B cell (primary cell): Measurements from ENCODE around the gene TRIO. TPM values are rescaled to one million over a fixed set of nuclear protein-coding genes. Genes with fewer than 3 reads are reported as not detected.

Experiments used
- ATAC-seq: fragments of 200-7000 bp; cut with Tn5 transposase; one replicate; pipeline ENCODE4 v1.10.0; 2021; ENCODE audit warnings: low read depth, mild to moderate bottlenecking, moderate number of reproducible peaks, moderate library complexity
- CTCF ChIA-PET: fragments of 350-600 bp; sonication (Branson Sonifier 250); formaldehyde crosslinking; loops from one replicate; lab custom pipeline; 2021; ENCODE audit warnings: antibody characterized with exemption, inconsistent platforms; lab: Charles Lee
- POLR2A ChIA-PET: fragments of 350-600 bp; sonication (Branson Sonifier 250); formaldehyde crosslinking; loops from one replicate; lab custom pipeline; 2021; ENCODE audit warnings: antibody characterized with exemption; lab: Charles Lee
- DNase-seq: peaks from one replicate; pipeline ENCODE4 v3.0.0; 2013
- H2AFZ ChIP-seq: 2 replicates; pipeline ENCODE4 v1.6.1; 2012; ENCODE audit warnings: mild to moderate bottlenecking, low read depth, low read length; ENCODE audit not compliant: insufficient read depth, poor library complexity, severe bottlenecking
- H3K27ac ChIP-seq, 2 donors: 1 replicate in 1 of 2; 2 replicates in 1 of 2; pipeline ENCODE4 v1.5.1; 2012 to 2013; ENCODE audit warnings: low read length in 2 of 2, mild to moderate bottlenecking in 2 of 2, moderate library complexity in 1 of 2
- H3K27me3 ChIP-seq, 4 experiments: fragments of 200-600 bp in 1 of 4; sonication (generic) in 1 of 4; replicated peaks in 1 of 4; 1 replicate in 2 of 4; 2 replicates in 2 of 4; pipeline versions ENCODE4 v1.6.1 to v1.7.0; 2013 to 2016; ENCODE audit warnings: low read length in 3 of 4, mild to moderate bottlenecking in 2 of 4, mixed read lengths in 1 of 4, moderate library complexity in 1 of 4; ENCODE audit not compliant: insufficient read depth in 4 of 4, control insufficient read depth in 3 of 4; ENCODE audit errors: control extremely low read depth in 1 of 4
- H3K36me3 ChIP-seq, 2 experiments: replicated peaks in 1 of 2; 1 replicate in 1 of 2; 2 replicates in 1 of 2; pipeline versions ENCODE4 v1.6.1 to v1.7.1; 2013; ENCODE audit warnings: low read length in 1 of 2; ENCODE audit not compliant: insufficient read depth in 2 of 2, control insufficient read depth in 1 of 2; ENCODE audit errors: control extremely low read depth in 1 of 2, extremely low read depth in 1 of 2
- H3K4me1 ChIP-seq, 2 donors: fragments of 200-600 bp in 1 of 2; sonication (generic) in 1 of 2; 1 replicate in 1 of 2; 2 replicates in 1 of 2; pipeline versions ENCODE4 v1.5.1 to v1.6.1; 2013 to 2017; ENCODE audit warnings: low read length in 2 of 2; ENCODE audit not compliant: control insufficient read depth in 2 of 2, insufficient read depth in 2 of 2
- H3K4me2 ChIP-seq: replicated peaks from 2 replicates; pipeline ENCODE3; 2012; ENCODE audit warnings: mild to moderate bottlenecking, low read depth, low read length; ENCODE audit not compliant: poor library complexity, severe bottlenecking
- H3K4me3 ChIP-seq, 5 experiments: fragments of 200-600 bp in 1 of 5; sonication (generic) in 1 of 5; 1 replicate in 3 of 5; 2 replicates in 2 of 5; pipeline versions ENCODE4 v1.5.1 to v1.7.0; 2011 to 2016; ENCODE audit warnings: low read length in 4 of 5, mild to moderate bottlenecking in 4 of 5, low read depth in 2 of 5, control low read depth in 1 of 5, moderate library complexity in 1 of 5; ENCODE audit not compliant: insufficient read depth in 1 of 5; ENCODE audit errors: control extremely low read depth in 1 of 5, extremely low read depth in 1 of 5
- H3K79me2 ChIP-seq: fragments of 200-600 bp; sonication (generic); one replicate; pipeline ENCODE4 v1.6.0; 2016; ENCODE audit warnings: low read length; ENCODE audit not compliant: control insufficient read depth, insufficient read depth
- H3K9ac ChIP-seq: fragments of 200-600 bp; sonication (generic); 2 replicates; pipeline ENCODE4 v1.6.1; 2017; ENCODE audit warnings: mild to moderate bottlenecking, low read length, moderate library complexity
- H3K9me3 ChIP-seq, 3 donors: one replicate each; pipeline versions ENCODE4 v1.6.1 to v1.7.1; 2013; ENCODE audit warnings: low read length in 2 of 3; ENCODE audit not compliant: control insufficient read depth in 2 of 3, insufficient read depth in 1 of 3; ENCODE audit errors: control extremely low read depth in 1 of 3
- H4K20me1 ChIP-seq: 2 replicates; pipeline ENCODE4 v1.6.0; 2012; ENCODE audit warnings: mild to moderate bottlenecking, low read length; ENCODE audit not compliant: insufficient read depth, control insufficient read depth, poor library complexity, severe bottlenecking
- H3K27ac Mint-ChIP-seq: one replicate; pipeline ENCODE4 v1.8.0; 2021; ENCODE audit warnings: mixed read lengths
- H3K27me3 Mint-ChIP-seq: one replicate; pipeline ENCODE4 v1.8.0; 2021; ENCODE audit warnings: mixed read lengths
- H3K4me1 Mint-ChIP-seq: one replicate; pipeline ENCODE4 v1.8.0; 2021; ENCODE audit warnings: mixed read lengths
- H3K4me3 Mint-ChIP-seq: one replicate; pipeline ENCODE4 v1.8.0; 2021; ENCODE audit warnings: mixed read lengths
- H3K9me3 Mint-ChIP-seq: one replicate; pipeline ENCODE4 v1.8.0; 2022; ENCODE audit warnings: mixed read lengths; ENCODE audit not compliant: insufficient read depth
- EZH2 ChIP-seq: IDR thresholded peaks from 2 replicates; pipeline ENCODE4 v1.6.1; 2012; ENCODE audit warnings: borderline replicate concordance, low read depth, mild to moderate bottlenecking, moderate library complexity, low read length; ENCODE audit not compliant: insufficient read depth, poor library complexity, severe bottlenecking
- WGBS: methylation state at CpG from one replicate; pipeline ENCODE4 v1.1.5; 2013; ENCODE audit warnings: missing lambda C conversion rate; ENCODE audit not compliant: insufficient coverage; 5-methylcytosine and 5-hydroxymethylcytosine counted together
- intact Hi-C: fragments of 100-400 bp; cut with micrococcal nuclease; formaldehyde crosslinking; loops from one replicate; pipeline ENCODE4 v1.10.0; 2022
- polyA plus RNA-seq: library from polyadenylated mRNA; depleted of rRNA; stranded (reverse); fragments of >200 nt; gene quantifications from 2 replicates; pipeline ENCODE4 v1.2.3, GENCODE V29; 2012
- total RNA-seq, 2 donors: library from RNA; stranded (reverse); fragments of 120-200 nt in 1 of 2; gene quantifications; 1 replicate in 1 of 2; 2 replicates in 1 of 2; pipeline versions ENCODE4 v1.2.3 to v1.2.4, GENCODE V29; 2013 to 2022
- TF ChIP-seq, protein P1 (sequence below): fragments of 200-600 bp; IDR thresholded peaks from one replicate; pipeline ENCODE4 v1.8.0; 2022; ENCODE audit warnings: antibody characterized with exemption, mild to moderate bottlenecking

Gene TRIO
- total and polyA plus RNA-seq, 2 donors (not counting 1 experiment from before 2014, with no cell fraction given), result 90.5 to 479 TPM

GRCh38 chr5:14276380-14276779, 133.2 kb downstream of the TRIO start:
- Histone ChIP-seq H3K9me3 (no peaks in the 10 kb centered on the region), H3K4me1 (peaks cover 12 to 15% of the 10 kb centered on the region in 2 donors), H3K4me2 (no peak overlapping the region), H3K36me3 (peaks cover 4 to 37% of the 10 kb centered on the region in 2 experiments), H3K9ac (no peak overlapping the region), H3K4me3 (no peak overlapping the region), H4K20me1 (peaks cover 69% of the 10 kb centered on the region), H2AFZ (no peak overlapping the region), H3K79me2 (peaks cover 55% of the 10 kb centered on the region), H3K27me3 (no peaks in the 10 kb centered on the region), H3K27ac (no peak overlapping the region)
- intact Hi-C loops, result no loop called here
- H3K4me1 Mint-ChIP-seq, result peaks cover 43% of the 10 kb centered on the region
- TF ChIP-seq EZH2, result no peak
- TF ChIP-seq, protein P1, sequence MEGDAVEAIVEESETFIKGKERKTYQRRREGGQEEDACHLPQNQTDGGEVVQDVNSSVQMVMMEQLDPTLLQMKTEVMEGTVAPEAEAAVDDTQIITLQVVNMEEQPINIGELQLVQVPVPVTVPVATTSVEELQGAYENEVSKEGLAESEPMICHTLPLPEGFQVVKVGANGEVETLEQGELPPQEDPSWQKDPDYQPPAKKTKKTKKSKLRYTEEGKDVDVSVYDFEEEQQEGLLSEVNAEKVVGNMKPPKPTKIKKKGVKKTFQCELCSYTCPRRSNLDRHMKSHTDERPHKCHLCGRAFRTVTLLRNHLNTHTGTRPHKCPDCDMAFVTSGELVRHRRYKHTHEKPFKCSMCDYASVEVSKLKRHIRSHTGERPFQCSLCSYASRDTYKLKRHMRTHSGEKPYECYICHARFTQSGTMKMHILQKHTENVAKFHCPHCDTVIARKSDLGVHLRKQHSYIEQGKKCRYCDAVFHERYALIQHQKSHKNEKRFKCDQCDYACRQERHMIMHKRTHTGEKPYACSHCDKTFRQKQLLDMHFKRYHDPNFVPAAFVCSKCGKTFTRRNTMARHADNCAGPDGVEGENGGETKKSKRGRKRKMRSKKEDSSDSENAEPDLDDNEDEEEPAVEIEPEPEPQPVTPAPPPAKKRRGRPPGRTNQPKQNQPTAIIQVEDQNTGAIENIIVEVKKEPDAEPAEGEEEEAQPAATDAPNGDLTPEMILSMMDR, result no peak
- CTCF ChIA-PET, result interaction anchor here (1.3 to 2.6 kb wide), 4 partner anchors 15 to 372 kb away, joined by 3 to 12 read pairs (median 4); no protein-coding TSS in a partner anchor
- no peak overlapping the region for H3K4me3 Mint-ChIP-seq
- WGBS, result 86% methylated on average over 1 of the region's 9 CpGs
- ATAC-seq, result no peak
- no peak for DNase-seq
- no peaks in the 10 kb centered on the region for H3K27me3 Mint-ChIP-seq
- H3K9me3 Mint-ChIP-seq, result no peaks in the 10 kb centered on the region
- H3K27ac Mint-ChIP-seq, result no peak overlapping the region
- POLR2A ChIA-PET, result no interaction called here

GRCh38 chr5:14277385-14278320, 134.5 kb downstream of the TRIO start:
- Mint-ChIP-seq H3K9me3 (no peaks in the 10 kb centered on the region), H3K27me3 (no peaks in the 10 kb centered on the region), H3K27ac (no peak overlapping the region), H3K4me1 (peaks cover 34% of the 10 kb centered on the region), H3K4me3 (peak overlapping the region; percentile 54)
- Histone ChIP-seq H3K79me2 (peaks cover 46% of the 10 kb centered on the region), H3K27me3 (no peaks in the 10 kb centered on the region), H3K36me3 (peaks cover 4 to 34% of the 10 kb centered on the region in 2 experiments), H3K27ac (no peak overlapping the region), H3K4me2 (peak overlapping the region; percentile 21), H4K20me1 (peaks cover 75% of the 10 kb centered on the region), H3K9me3 (no peaks in the 10 kb centered on the region), H3K9ac (no peak overlapping the region), H3K4me1 (peaks cover 12 to 15% of the 10 kb centered on the region in 2 donors), H3K4me3 (no peak overlapping the region), H2AFZ (no peak overlapping the region)
- TF ChIP-seq EZH2, result no peak
- TF ChIP-seq, protein P1, result no peak
- no peak for ATAC-seq
- POLR2A ChIA-PET, result interaction anchor here (0.6 kb wide), 1 partner anchor 157 kb away, joined by 5 read pairs; no protein-coding TSS in a partner anchor
- DNase-seq, result no peak
- 62% methylated on average over 6 of the region's 9 CpGs for whole genome bisulfite sequencing
- CTCF ChIA-PET, result interaction anchor here (0.8 to 2.6 kb wide), 8 partner anchors 10 to 590 kb away, joined by 3 to 12 read pairs (median 3); no protein-coding TSS in a partner anchor
- intact Hi-C loops, result no loop called here
